K562 (cell line): ENCODE results near the gene TSGA10. TPM values are rescaled to one million over a fixed set of nuclear protein-coding genes. Genes with fewer than 3 reads are reported as not detected.

ENCODE experiments used
- ATAC-seq: fragments of 200-7000 bp; cut with Tn5 transposase; 3 replicates; pipeline ENCODE4 v1.9.1; 2020; ENCODE audit warnings: moderate library complexity
- BruUV-seq: library from RNA; stranded (reverse); fragments of 400-500 nt; replicated peaks from 2 replicates; lab custom pipeline; 2021; lab: Mats Ljungman, UMichigan
- CTCF ChIA-PET: fragments of 300-600 bp; formaldehyde crosslinking; extraction: SDS; loops from one replicate; lab custom pipeline; 2021; ENCODE audit warnings: low intra/inter-chr PET ratio; lab: Yijun Ruan, JAX
- POLR2A ChIA-PET: fragments of 300-600, 350-650 bp; sonication (Branson Sonifier 250); formaldehyde crosslinking; extraction: SDS; loops from one replicate; lab custom pipeline; 2021; ENCODE audit warnings: antibody characterized with exemption, inconsistent platforms; lab: Yijun Ruan, JAX
- DNase-seq, 4 experiments: peaks; one replicate each; pipeline versions ENCODE4 v3.0.0 to v3.0.0-alpha.2; 2011 to 2018; ENCODE audit warnings: low spot score in 3 of 4, mixed read lengths in 3 of 4; ENCODE audit errors: extremely low read depth in 1 of 4
- FAIRE-seq: peaks from 2 replicates; lab custom pipeline; 2011; peaks lifted over from hg19 to GRCh38; lab: Jason Lieb, UNC
- H2AFZ ChIP-seq: 2 replicates; pipeline ENCODE4 v1.6.0; 2011; ENCODE audit warnings: low read depth, low read length, control low read depth, inconsistent platforms
- H3K27ac ChIP-seq: fragments of 200-600 bp; 3 replicates; pipeline ENCODE4 v1.8.0; 2011; ENCODE audit warnings: low read depth, mild to moderate bottlenecking, control low read depth, inconsistent platforms, low read length, moderate library complexity, mixed read lengths; ENCODE audit errors: extremely low read depth
- H3K27me3 ChIP-seq, 2 experiments: fragments of 300-600 bp in 1 of 2; 2 replicates in 1 of 2; 3 replicates in 1 of 2; pipeline versions ENCODE4 v1.6.0 to v1.8.0; 2011; ENCODE audit warnings: inconsistent platforms in 2 of 2, low read length in 2 of 2, mild to moderate bottlenecking in 1 of 2, mixed read lengths in 1 of 2, moderate library complexity in 1 of 2; ENCODE audit not compliant: control insufficient read depth in 2 of 2, insufficient read depth in 2 of 2
- H3K36me3 ChIP-seq: fragments of 300-600 bp; 3 replicates; pipeline ENCODE4 v1.8.0; 2011; ENCODE audit warnings: mild to moderate bottlenecking, low read length, inconsistent platforms; ENCODE audit not compliant: control insufficient read depth, insufficient read depth
- H3K4me1 ChIP-seq, 2 experiments: fragments of 200-600 bp in 1 of 2; replicated peaks in 1 of 2; 2 replicates in 1 of 2; 3 replicates in 1 of 2; pipeline versions ENCODE4 v1.5.1 to v1.8.0; 2011; ENCODE audit warnings: inconsistent platforms in 2 of 2, low read length in 2 of 2, mild to moderate bottlenecking in 1 of 2, mixed read lengths in 1 of 2, moderate library complexity in 1 of 2; ENCODE audit not compliant: control insufficient read depth in 2 of 2, insufficient read depth in 2 of 2
- H3K4me2 ChIP-seq: 2 replicates; pipeline ENCODE4 v1.6.1; 2011; ENCODE audit warnings: low read length, control low read depth, inconsistent platforms, mixed read lengths; ENCODE audit not compliant: insufficient read depth
- H3K4me3 ChIP-seq: fragments of 200-600 bp; sonication (generic), shearing (Covaris generic); 2 replicates; pipeline ENCODE4 v1.5.1; 2016; ENCODE audit warnings: control low read depth, inconsistent platforms
- H3K79me2 ChIP-seq: fragments of 200-600 bp; 3 replicates; pipeline ENCODE4 v1.8.0; 2011; ENCODE audit warnings: low read length, inconsistent platforms; ENCODE audit not compliant: control insufficient read depth, insufficient read depth
- H3K9ac ChIP-seq, 2 experiments: 2 replicates each; pipeline versions ENCODE4 v1.6.0 to v1.6.1; 2011; ENCODE audit warnings: low read depth in 2 of 2, low read length in 2 of 2, control low read depth in 1 of 2, inconsistent platforms in 1 of 2, mild to moderate bottlenecking in 1 of 2, mixed read lengths in 1 of 2; ENCODE audit not compliant: insufficient read depth in 1 of 2
- H3K9me1 ChIP-seq: one replicate; pipeline ENCODE4 v1.6.0; 2011; ENCODE audit warnings: inconsistent platforms, mild to moderate bottlenecking, low read length, moderate library complexity; ENCODE audit not compliant: control insufficient read depth, insufficient read depth
- H3K9me3 ChIP-seq: replicated peaks from 2 replicates; pipeline ENCODE4 v1.5.1; 2011; ENCODE audit warnings: low read depth, low read length, inconsistent platforms; ENCODE audit not compliant: control insufficient read depth, insufficient read depth
- H4K20me1 ChIP-seq: replicated peaks from 2 replicates; pipeline ENCODE4 v1.6.1; 2011; ENCODE audit warnings: low read length, inconsistent platforms, mixed read lengths; ENCODE audit not compliant: control insufficient read depth, insufficient read depth
- ETS2 ChIP-seq: IDR thresholded peaks from 2 replicates; pipeline ENCODE4 v1.6.1; 2016; ENCODE audit warnings: borderline replicate concordance, missing genetic modification characterization, mild to moderate bottlenecking, moderate library complexity, missing compliant biosample characterization; ENCODE audit not compliant: poor library complexity, severe bottlenecking
- FOXJ2 ChIP-seq: fragments of 200-800 bp; sonication (Bioruptor generic); IDR thresholded peaks from 2 replicates; pipeline ENCODE4 v1.6.1; 2016; ENCODE audit warnings: missing genetic modification characterization, missing compliant biosample characterization
- FOXP1 ChIP-seq: sonication (generic); formaldehyde crosslinking; IDR thresholded peaks from 2 replicates; pipeline ENCODE4 v1.8.0; 2022; ENCODE audit warnings: mild to moderate bottlenecking, missing genetic modification reagents
- GTF2A2 ChIP-seq: IDR thresholded peaks from 2 replicates; pipeline ENCODE4 v1.6.1; 2016; ENCODE audit warnings: mild to moderate bottlenecking, missing genetic modification characterization, missing compliant biosample characterization
- KAT8 ChIP-seq: fragments of 450-650 bp; IDR thresholded peaks from 2 replicates; pipeline ENCODE4 v1.6.1; 2016; ENCODE audit warnings: low read depth, mild to moderate bottlenecking
- STAG1 ChIP-seq: sonication (generic); formaldehyde crosslinking; IDR thresholded peaks from 2 replicates; pipeline ENCODE4 v1.5.0; 2020; ENCODE audit warnings: missing genetic modification reagents, borderline replicate concordance
- ZC3H11A ChIP-seq: IDR thresholded peaks from 2 replicates; pipeline ENCODE4 v1.6.1; 2012; ENCODE audit warnings: low read depth, low read length, improper control_type of control experiment
- ZKSCAN1 ChIP-seq: fragments of 150-350 bp; IDR thresholded peaks from 2 replicates; pipeline ENCODE4 v1.6.1; 2016; ENCODE audit warnings: low read depth, low read length
- ZNF133 ChIP-seq: fragments of 250-450 bp; sonication (Bioruptor Pico); IDR thresholded peaks from 2 replicates; pipeline ENCODE4 v1.4.0; 2020; ENCODE audit warnings: mild to moderate bottlenecking
- ZNF384 ChIP-seq: IDR thresholded peaks from 2 replicates; pipeline ENCODE4 v1.6.1; 2012; ENCODE audit warnings: low read depth, low read length, improper control_type of control experiment
- ZNF75A ChIP-seq: fragments of 450-650 bp; formaldehyde crosslinking; IDR thresholded peaks from 2 replicates; pipeline ENCODE4 v1.4.0; 2020; ENCODE audit warnings: mild to moderate bottlenecking
- WGBS: fragments of 100-300 bp; shearing (Covaris generic); methylation state at CpG from one replicate; pipeline ENCODE4 v1.1.6; 2016; ENCODE audit warnings: low coverage, mixed read lengths; ENCODE audit not compliant: insufficient coverage; ENCODE audit errors: missing lambda C conversion rate; 5-methylcytosine and 5-hydroxymethylcytosine counted together
- in situ Hi-C: fragments of 300-500 bp; cut with MboI; formaldehyde crosslinking; loops from 4 replicates; pipeline ENCODE4 v1.15.0; 2018; ENCODE audit warnings: inconsistent platforms, mixed read lengths
- intact Hi-C: fragments of 100-400 bp; cut with micrococcal nuclease; formaldehyde crosslinking; loops from 2 replicates; pipeline ENCODE4 v1.14.2; 2022
- polyA plus RNA-seq, 8 experiments: library from polyadenylated mRNA; depleted of rRNA in 4 of 8; stranded (reverse) in 5 of 8; unstranded in 3 of 8; fragments of >200 nt; fragmentation: Nextera tagmentation in 2 of 8; fragmentation: Illumina TruSeq in 1 of 8; extraction: Ambion mirVana in 2 of 8; extraction: Trizol in 1 of 8; gene quantifications; 2 replicates each; pipeline versions ENCODE4 v1.2.1 to v1.2.3, GENCODE V29; 2011 to 2014; ENCODE audit warnings: inconsistent platforms in 1 of 8, missing spikeins in 1 of 8
- total RNA-seq, 7 experiments: library from RNA; depleted of rRNA in 6 of 7; stranded (reverse); fragments of >200 nt in 6 of 7; fragmentation: Illumina TruSeq in 2 of 7; extraction: Trizol in 2 of 7; gene quantifications; 2 replicates each; pipeline versions ENCODE4 v1.2.1 to v1.2.3, GENCODE V29; 2011 to 2021; ENCODE audit warnings: low replicate concordance in 1 of 7
- TF ChIP-seq, protein P1 (sequence below): sonication (generic); formaldehyde crosslinking; IDR thresholded peaks from 2 replicates; pipeline ENCODE4 v1.8.1; 2023; ENCODE audit warnings: mild to moderate bottlenecking, missing genetic modification reagents
- TF ChIP-seq, protein P2 (sequence below), 2 experiments: fragments of 450-650 bp in 1 of 2; sonication (generic) in 1 of 2; formaldehyde crosslinking in 1 of 2; IDR thresholded peaks; 2 replicates each; pipeline versions ENCODE4 v1.7.1 to v1.9.0; 2016 to 2022; ENCODE audit warnings: inconsistent platforms in 1 of 2, mild to moderate bottlenecking in 1 of 2, missing genetic modification reagents in 1 of 2

Gene TSGA10
- total and polyA plus RNA-seq, 9 of the 15 experiments (the other 6 are each of a cell fraction or from before 2014, with no cell fraction given), result 2.1 to 11.3 (median 3.2) TPM

DNA sequence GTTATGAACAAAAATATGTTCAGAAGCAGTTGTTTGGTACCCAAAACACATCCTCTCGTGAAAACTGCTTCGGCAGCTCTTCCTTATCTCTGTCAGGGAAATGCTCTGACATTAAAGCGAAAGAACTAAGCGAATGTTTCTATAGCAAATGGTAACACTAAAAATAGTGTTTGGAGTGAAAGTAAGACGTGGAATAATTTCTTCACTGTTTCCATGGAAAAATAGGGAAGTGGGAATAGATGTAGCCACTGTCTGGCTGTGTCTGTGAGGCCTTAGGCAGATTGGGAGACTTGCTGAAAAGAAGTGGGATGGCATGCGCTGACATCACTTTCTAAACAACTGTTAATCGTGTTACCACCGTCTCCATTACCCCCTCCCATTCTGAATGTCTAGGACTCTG lies 207.2 kb downstream of the TSGA10 start:
- no peak overlapping the region for H3K27ac ChIP-seq
- no peaks in the 10 kb centered on the region for H3K9me1 ChIP-seq
- no peak overlapping the region for H3K9ac ChIP-seq
- H3K36me3 ChIP-seq, result no peaks in the 10 kb centered on the region
- no peaks in the 10 kb centered on the region for H3K4me1 ChIP-seq
- H3K9me3 ChIP-seq, result no peaks in the 10 kb centered on the region
- 1% methylated on average over 8 of the region's 8 CpGs for WGBS
- ChIA-PET CTCF (no interaction called here), POLR2A (no interaction called here)
- H3K27me3 ChIP-seq, result peaks cover 0 to 18% of the 10 kb centered on the region in 2 experiments; a peak in 4 of 5 replicates
- no TSS peak for BruUV-seq
- ATAC-seq (no peak), FAIRE-seq (no peak), DNase-seq (no peak)
- no peak overlapping the region for H3K4me2 ChIP-seq
- H3K4me3 ChIP-seq, result no peak overlapping the region
- in situ Hi-C loops (no loop called here), intact Hi-C loops (no loop called here)
- no peak overlapping the region for H2AFZ ChIP-seq
- no peaks in the 10 kb centered on the region; the same call in 1 of the 2 replicates for H4K20me1 ChIP-seq
- H3K79me2 ChIP-seq, result no peaks in the 10 kb centered on the region
- TF ChIP-seq ZNF133 (CRISPR knock-in tag) (no peak), ZC3H11A (no peak), STAG1 (CRISPR knock-in tag) (no peak), ETS2 (no peak), KAT8 (no peak), FOXP1 (CRISPR knock-in tag) (no peak), ZKSCAN1 (no peak), ZNF384 (no peak), ZNF75A (CRISPR knock-in tag) (no peak), GTF2A2 (no peak), FOXJ2 (tag) (no peak)
- TF ChIP-seq, protein P1, sequence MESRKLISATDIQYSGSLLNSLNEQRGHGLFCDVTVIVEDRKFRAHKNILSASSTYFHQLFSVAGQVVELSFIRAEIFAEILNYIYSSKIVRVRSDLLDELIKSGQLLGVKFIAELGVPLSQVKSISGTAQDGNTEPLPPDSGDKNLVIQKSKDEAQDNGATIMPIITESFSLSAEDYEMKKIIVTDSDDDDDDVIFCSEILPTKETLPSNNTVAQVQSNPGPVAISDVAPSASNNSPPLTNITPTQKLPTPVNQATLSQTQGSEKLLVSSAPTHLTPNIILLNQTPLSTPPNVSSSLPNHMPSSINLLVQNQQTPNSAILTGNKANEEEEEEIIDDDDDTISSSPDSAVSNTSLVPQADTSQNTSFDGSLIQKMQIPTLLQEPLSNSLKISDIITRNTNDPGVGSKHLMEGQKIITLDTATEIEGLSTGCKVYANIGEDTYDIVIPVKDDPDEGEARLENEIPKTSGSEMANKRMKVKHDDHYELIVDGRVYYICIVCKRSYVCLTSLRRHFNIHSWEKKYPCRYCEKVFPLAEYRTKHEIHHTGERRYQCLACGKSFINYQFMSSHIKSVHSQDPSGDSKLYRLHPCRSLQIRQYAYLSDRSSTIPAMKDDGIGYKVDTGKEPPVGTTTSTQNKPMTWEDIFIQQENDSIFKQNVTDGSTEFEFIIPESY (CRISPR knock-in tag), result no peak
- TF ChIP-seq, protein P2, sequence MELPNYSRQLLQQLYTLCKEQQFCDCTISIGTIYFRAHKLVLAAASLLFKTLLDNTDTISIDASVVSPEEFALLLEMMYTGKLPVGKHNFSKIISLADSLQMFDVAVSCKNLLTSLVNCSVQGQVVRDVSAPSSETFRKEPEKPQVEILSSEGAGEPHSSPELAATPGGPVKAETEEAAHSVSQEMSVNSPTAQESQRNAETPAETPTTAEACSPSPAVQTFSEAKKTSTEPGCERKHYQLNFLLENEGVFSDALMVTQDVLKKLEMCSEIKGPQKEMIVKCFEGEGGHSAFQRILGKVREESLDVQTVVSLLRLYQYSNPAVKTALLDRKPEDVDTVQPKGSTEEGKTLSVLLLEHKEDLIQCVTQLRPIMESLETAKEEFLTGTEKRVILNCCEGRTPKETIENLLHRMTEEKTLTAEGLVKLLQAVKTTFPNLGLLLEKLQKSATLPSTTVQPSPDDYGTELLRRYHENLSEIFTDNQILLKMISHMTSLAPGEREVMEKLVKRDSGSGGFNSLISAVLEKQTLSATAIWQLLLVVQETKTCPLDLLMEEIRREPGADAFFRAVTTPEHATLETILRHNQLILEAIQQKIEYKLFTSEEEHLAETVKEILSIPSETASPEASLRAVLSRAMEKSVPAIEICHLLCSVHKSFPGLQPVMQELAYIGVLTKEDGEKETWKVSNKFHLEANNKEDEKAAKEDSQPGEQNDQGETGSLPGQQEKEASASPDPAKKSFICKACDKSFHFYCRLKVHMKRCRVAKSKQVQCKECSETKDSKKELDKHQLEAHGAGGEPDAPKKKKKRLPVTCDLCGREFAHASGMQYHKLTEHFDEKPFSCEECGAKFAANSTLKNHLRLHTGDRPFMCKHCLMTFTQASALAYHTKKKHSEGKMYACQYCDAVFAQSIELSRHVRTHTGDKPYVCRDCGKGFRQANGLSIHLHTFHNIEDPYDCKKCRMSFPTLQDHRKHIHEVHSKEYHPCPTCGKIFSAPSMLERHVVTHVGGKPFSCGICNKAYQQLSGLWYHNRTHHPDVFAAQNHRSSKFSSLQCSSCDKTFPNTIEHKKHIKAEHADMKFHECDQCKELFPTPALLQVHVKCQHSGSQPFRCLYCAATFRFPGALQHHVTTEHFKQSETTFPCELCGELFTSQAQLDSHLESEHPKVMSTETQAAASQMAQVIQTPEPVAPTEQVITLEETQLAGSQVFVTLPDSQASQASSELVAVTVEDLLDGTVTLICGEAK (IDR thresholded peaks at IDR 0.05), result no peak
- TF ChIP-seq, protein P2 (CRISPR knock-in tag; IDR thresholded peaks at IDR 0.05), result no peak
